ENCODE measurements around the gene PTPN4. TPM values are rescaled to one million over a fixed set of nuclear protein-coding genes. Genes with fewer than 3 reads are reported as not detected.

Gene PTPN4
- total and polyA plus RNA-seq, 2 of the 13 experiments (the other 11 are each of a cell fraction or from before 2014, with no cell fraction given): 20.3 to 34.6 TPM

- TF ChIP-seq AHDC1 (CRISPR knock-in tag; IDR thresholded peaks at IDR 0.05; ENCODE audit: borderline replicate concordance) (peak; percentile 49; the same call in 1 of the 2 replicates), SATB2 (CRISPR knock-in tag; IDR thresholded peaks at IDR 0.05) (peak; percentile 29; the same call in 1 of the 2 replicates), ZNF747 (CRISPR knock-in tag; IDR thresholded peaks at IDR 0.05; ENCODE audit: borderline replicate concordance) (peak; percentile 79; the same call in 1 of the 2 replicates), TCF12 (IDR thresholded peaks at IDR 0.05) (no peak), TCF12 (CRISPR knock-in tag; IDR thresholded peaks at IDR 0.05) (peak; percentile 78), RFX5 (IDR thresholded peaks at IDR 0.05; ENCODE audit: low read depth, low read length) (no peak), PITX1 (CRISPR knock-in tag; IDR thresholded peaks at IDR 0.05) (peak; percentile 94), ZNF180 (CRISPR knock-in tag; IDR thresholded peaks at IDR 0.05; ENCODE audit: borderline replicate concordance, low read depth) (no peak), NFYC (CRISPR knock-in tag; IDR thresholded peaks at IDR 0.05) (peak; percentile 62), FOSL2 (CRISPR knock-in tag; IDR thresholded peaks at IDR 0.05) (no peak; the same call in 1 of the 2 replicates), BRD4 (CRISPR knock-in tag; IDR thresholded peaks at IDR 0.05) (no peak; the same call in 1 of the 2 replicates), SNAPC4 (CRISPR knock-in tag; IDR thresholded peaks at IDR 0.05) (0 out of 2 replicates have a peak, but pooled peaks have one; percentile 24), ZNF713 (CRISPR knock-in tag; IDR thresholded peaks at IDR 0.05) (0 out of 2 replicates have a peak, but pooled peaks have one; percentile 79), TRIM24 (CRISPR knock-in tag; IDR thresholded peaks at IDR 0.05) (0 out of 2 replicates have a peak, but pooled peaks have one; percentile 51), RBM22 (optimal IDR thresholded peaks at IDR 0.05; ENCODE audit: low read length) (no peak), ZFP36 (IDR thresholded peaks at IDR 0.05; ENCODE audit: borderline replicate concordance, low read depth, low read length, partially characterized antibody) (no peak), SNAPC2 (CRISPR knock-in tag; IDR thresholded peaks at IDR 0.05) (peak; percentile 76), SMYD3 (CRISPR knock-in tag; IDR thresholded peaks at IDR 0.05) (no peak; the same call in 1 of the 2 replicates)
Observed at GRCh38 chr2:120012771-120013596, 253.3 kb downstream of the PTPN4 start, which contains the start of gene EPB41L5 (continued).

Data from HepG2 (cell line).